Cardiac fibroblast (primary cell): ENCODE results near the gene CCM2.

Source experiments
- DNase-seq, 2 donors: peaks; one replicate each; pipeline versions ENCODE4 v3.0.0 to v3.0.0-alpha.2; 2010; ENCODE audit warnings: low read depth in 2 of 2
- H3K4me3 ChIP-seq, 2 donors: replicated peaks in 1 of 2; 1 replicate in 1 of 2; 2 replicates in 1 of 2; pipeline ENCODE4 v1.5.1; 2011; ENCODE audit warnings: low read depth in 2 of 2, low read length in 2 of 2, mild to moderate bottlenecking in 2 of 2, moderate library complexity in 1 of 2
- CTCF ChIP-seq: IDR thresholded peaks from one replicate; pipeline ENCODE4 v1.5.1; 2011; ENCODE audit warnings: low read depth, mild to moderate bottlenecking, low read length, inconsistent platforms

The CCM2 gene

GRCh38 chr7:45048748-45049147 is 48.7 kb downstream of the CCM2 start:
- TF ChIP-seq CTCF: no peak
- no peak for DNase-seq
- H3K4me3 ChIP-seq: no peak overlapping the region

DNA sequence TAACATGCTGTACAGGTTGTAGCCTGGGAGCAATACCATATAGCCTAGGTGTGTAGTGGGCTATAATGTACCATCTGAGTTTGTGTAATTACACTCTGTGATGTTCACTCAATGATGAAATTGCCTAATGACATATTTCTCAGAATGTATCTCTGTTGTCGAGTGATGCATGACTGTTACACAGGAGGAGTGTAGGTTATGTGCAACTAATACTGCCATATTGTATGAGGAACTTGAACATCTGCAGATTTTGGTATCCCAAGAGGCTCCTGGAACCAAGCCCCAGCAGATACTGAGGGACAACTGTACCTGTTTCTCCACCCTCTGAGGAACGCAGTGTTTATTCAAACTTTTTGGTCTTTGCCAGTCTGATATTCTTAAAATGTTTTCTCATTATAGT is 50.2 kb downstream of the CCM2 start:
- no peak for TF ChIP-seq CTCF
- no peak overlapping the region for H3K4me3 ChIP-seq
- no peak for DNase-seq

- no peak for TF ChIP-seq CTCF
- no peak for DNase-seq
- no peak overlapping the region for H3K4me3 ChIP-seq
These were observed 52.0 kb downstream of the CCM2 start for GRCh38 chr7:45052011-45052410.

DNA sequence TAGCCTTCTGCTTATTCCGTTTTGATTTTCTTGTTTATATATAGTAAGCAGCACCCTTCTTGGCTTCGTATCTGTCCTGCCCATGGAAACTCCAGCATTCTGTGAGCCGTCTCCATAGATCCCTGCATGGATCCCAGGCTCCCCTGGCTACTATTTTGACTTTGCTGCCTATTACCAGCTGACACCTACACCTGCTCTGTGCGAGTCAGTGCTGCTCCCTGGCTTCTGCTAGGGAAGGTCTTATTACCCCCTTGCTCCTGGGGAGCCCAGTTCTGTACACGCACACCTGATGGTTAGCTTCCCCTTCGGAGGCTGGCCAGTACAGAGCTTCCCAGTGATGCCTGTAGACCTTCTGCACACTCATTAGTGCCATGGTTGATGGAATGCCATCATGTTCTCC is 53.4 kb downstream of the CCM2 start:
- no peak for TF ChIP-seq CTCF
- H3K4me3 ChIP-seq: no peak overlapping the region
- no peak for DNase-seq

- DNase-seq: no peak
- H3K4me3 ChIP-seq: no peak overlapping the region
- TF ChIP-seq CTCF: no peak
These were observed 53.9 kb downstream of the CCM2 start for GRCh38 chr7:45053941-45054340.

DNA sequence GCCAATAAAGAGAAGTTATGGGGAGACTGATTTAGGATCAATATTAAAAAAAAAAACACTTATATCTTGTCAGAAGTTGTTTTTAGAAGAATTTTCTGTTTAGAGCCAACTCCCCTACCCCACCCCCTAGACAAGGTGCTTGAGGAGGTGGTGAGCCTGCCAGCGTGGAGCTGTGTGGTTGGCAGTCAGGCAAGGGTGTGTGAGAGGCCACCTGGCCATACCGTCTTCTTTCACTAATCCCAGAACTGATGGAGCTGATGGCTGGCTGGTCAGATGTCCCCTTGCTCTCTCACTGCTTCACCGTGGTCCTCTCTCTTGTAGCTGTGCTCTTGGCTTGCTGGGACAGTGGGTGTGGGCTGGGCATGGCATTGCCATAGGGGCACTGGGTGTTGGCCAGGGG is 54.4 kb downstream of the CCM2 start:
- no peak overlapping the region for H3K4me3 ChIP-seq
- no peak for DNase-seq
- no peak for TF ChIP-seq CTCF

GRCh38 chr7:45055016-45055415 is 55.0 kb downstream of the CCM2 start:
- DNase-seq: no peak
- no peak for TF ChIP-seq CTCF
- no peak overlapping the region for H3K4me3 ChIP-seq
